Measurements from ENCODE around the gene XRCC4. TPM values are rescaled to one million over a fixed set of nuclear protein-coding genes. Genes with fewer than 3 reads are reported as not detected.

The XRCC4 gene
- total RNA-seq, 4 donors from 2014 or later = 1.8 to 3.5 (median 2.6) TPM

DNA sequence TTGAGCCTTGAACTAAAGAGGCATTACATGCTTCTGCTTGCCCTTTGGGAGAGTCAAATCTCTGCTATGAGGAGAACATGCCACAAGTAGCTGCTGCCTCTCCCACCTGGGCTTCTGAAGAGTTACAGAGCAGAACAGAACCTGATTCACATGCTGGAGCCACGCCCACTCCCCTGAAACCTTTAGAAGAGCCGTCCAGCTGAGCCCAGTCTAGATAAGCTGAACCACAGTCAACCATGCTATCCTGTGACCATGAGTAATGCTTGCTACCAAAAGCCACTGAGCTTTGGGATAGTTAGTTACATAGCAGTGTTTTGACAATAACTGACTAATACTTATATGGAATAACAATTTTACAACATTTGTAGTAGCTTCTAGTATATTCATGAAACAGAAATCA is 283.2 kb downstream of the XRCC4 start:
- Histone ChIP-seq H3K9me3 (no peaks in the 10 kb centered on the region), H3K27me3 (no peaks in the 10 kb centered on the region), H3K27ac (no peak overlapping the region), H3K4me1 (no peaks in the 10 kb centered on the region), H3K36me3 (no peaks in the 10 kb centered on the region), H3K4me3 (no peak overlapping the region)
- ATAC-seq (no peak), DNase-seq (no peak)
- intact Hi-C loops (cut with DNase I; ENCODE audit: low total_unique reads) (no loop called here), in situ Hi-C loops (cut with MboI; ENCODE audit: low sequenced_read_pairs in 4 of 4) (no loop called here)
- TF ChIP-seq POLR2A (IDR thresholded peaks at IDR 0.05) = no peak
- TF ChIP-seq, protein P1, sequence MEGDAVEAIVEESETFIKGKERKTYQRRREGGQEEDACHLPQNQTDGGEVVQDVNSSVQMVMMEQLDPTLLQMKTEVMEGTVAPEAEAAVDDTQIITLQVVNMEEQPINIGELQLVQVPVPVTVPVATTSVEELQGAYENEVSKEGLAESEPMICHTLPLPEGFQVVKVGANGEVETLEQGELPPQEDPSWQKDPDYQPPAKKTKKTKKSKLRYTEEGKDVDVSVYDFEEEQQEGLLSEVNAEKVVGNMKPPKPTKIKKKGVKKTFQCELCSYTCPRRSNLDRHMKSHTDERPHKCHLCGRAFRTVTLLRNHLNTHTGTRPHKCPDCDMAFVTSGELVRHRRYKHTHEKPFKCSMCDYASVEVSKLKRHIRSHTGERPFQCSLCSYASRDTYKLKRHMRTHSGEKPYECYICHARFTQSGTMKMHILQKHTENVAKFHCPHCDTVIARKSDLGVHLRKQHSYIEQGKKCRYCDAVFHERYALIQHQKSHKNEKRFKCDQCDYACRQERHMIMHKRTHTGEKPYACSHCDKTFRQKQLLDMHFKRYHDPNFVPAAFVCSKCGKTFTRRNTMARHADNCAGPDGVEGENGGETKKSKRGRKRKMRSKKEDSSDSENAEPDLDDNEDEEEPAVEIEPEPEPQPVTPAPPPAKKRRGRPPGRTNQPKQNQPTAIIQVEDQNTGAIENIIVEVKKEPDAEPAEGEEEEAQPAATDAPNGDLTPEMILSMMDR (IDR thresholded peaks at IDR 0.05 in 4 of 5, conservative IDR thresholded peaks at IDR 0.05 in 1 of 5) = no peak

DNA sequence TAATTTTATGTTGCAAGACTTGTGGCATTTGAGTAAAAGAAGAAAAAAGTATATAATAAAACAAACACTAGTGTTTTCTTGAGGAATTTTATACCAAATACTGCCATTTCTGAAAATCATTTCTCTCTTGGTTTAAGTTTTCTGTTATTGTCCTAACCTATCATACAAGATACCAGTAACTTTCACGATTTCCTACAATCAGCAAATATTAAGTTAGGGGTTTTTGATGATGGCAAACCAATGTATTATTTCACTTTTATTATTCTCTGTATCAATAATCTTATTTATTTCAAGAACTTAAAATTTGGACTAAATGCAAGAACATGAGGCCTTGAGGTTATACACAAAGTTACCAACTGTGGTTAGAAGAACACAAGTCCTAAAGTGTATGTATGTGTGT is 285.2 kb downstream of the XRCC4 start:
- Histone ChIP-seq H3K4me1 (no peaks in the 10 kb centered on the region), H3K27ac (no peak overlapping the region), H3K4me3 (no peak overlapping the region), H3K27me3 (no peaks in the 10 kb centered on the region), H3K9me3 (no peaks in the 10 kb centered on the region), H3K36me3 (no peaks in the 10 kb centered on the region)
- in situ Hi-C loops (cut with MboI; ENCODE audit: low sequenced_read_pairs in 4 of 4) = no loop called here
- DNase-seq (no peak), ATAC-seq (no peak)
- intact Hi-C loops (cut with DNase I; ENCODE audit: low total_unique reads) = no loop called here
- TF ChIP-seq, protein P1 (IDR thresholded peaks at IDR 0.05 in 4 of 5, conservative IDR thresholded peaks at IDR 0.05 in 1 of 5) = no peak
- TF ChIP-seq POLR2A (IDR thresholded peaks at IDR 0.05) = no peak

DNA sequence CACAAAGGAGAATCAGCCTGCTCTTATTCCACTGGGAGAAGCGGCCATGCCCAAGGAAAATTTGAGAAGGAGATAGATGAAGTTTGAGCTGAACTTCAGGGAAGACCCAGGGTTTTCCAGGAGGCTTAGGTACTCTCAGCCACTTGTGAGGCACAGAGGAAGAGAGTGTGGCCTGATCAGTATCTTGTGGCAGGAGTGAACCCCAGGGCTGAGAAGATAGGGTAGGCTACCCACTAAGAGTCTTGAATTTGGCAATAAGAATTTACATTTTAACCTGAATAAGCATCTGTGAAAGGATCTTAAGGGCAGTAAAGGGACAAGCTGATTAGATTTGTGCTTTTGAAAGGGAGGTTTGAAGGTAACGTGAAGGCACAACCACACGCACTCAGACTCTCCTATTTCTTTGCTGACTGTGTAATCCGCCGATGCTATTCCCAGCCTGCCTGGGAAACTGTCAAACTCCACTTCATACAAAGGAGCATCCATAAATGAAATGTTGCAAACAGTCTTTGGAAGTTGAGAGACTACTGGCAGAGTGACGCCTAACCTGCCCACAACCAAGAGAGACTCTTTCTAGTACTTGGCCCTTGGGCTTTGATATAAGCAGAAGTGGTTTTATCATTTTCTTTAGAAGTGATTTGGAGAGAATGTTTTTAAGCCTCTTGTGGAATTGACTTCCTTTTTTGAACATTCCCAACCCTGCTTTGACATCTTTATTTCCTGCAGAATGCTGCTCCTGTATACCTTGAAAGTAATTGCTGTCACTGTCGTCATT is 286.0 kb downstream of the XRCC4 start:
- no peaks in the 10 kb centered on the region for H3K9me3 ChIP-seq
- TF ChIP-seq, protein P1 (IDR thresholded peaks at IDR 0.05 in 4 of 5, conservative IDR thresholded peaks at IDR 0.05 in 1 of 5) = no peak
- no peak for TF ChIP-seq POLR2A (IDR thresholded peaks at IDR 0.05)
- ATAC-seq = no peak
- H3K36me3 ChIP-seq = no peaks in the 10 kb centered on the region
- no peak overlapping the region for H3K27ac ChIP-seq
- in situ Hi-C loops (cut with MboI; ENCODE audit: low sequenced_read_pairs in 4 of 4) (no loop called here), intact Hi-C loops (cut with DNase I; ENCODE audit: low total_unique reads) (no loop called here)
- H3K4me1 ChIP-seq = no peaks in the 10 kb centered on the region
- no peaks in the 10 kb centered on the region for H3K27me3 ChIP-seq
- no peak overlapping the region for H3K4me3 ChIP-seq
- no peak for DNase-seq

DNA sequence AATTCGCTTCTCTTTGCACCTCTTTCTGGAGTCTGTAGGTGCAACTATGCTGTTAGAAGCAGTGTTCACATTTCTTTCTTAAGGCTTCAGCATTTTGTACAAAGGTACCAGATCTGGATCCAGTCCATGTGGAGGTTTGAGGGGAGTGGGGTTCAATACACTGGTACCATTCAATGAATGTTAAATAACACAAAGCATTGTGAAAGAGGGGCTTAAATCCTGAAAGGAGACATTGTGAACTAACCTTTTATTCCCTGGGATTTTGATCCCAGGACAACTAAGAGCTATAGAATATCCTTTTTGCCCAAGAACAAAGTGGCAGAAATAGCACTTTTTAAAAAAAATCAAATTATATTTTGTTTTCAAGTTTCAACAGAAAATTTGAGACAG is 286.5 kb downstream of the XRCC4 start:
- H3K27me3 ChIP-seq = no peaks in the 10 kb centered on the region
- no peak overlapping the region for H3K27ac ChIP-seq
- H3K9me3 ChIP-seq = no peaks in the 10 kb centered on the region
- ATAC-seq (no peak), DNase-seq (no peak)
- in situ Hi-C loops (cut with MboI; ENCODE audit: low sequenced_read_pairs in 4 of 4) = no loop called here
- H3K36me3 ChIP-seq = no peaks in the 10 kb centered on the region
- intact Hi-C loops (cut with DNase I; ENCODE audit: low total_unique reads) = no loop called here
- no peak overlapping the region for H3K4me3 ChIP-seq
- H3K4me1 ChIP-seq = no peaks in the 10 kb centered on the region
- TF ChIP-seq, protein P1 (IDR thresholded peaks at IDR 0.05 in 4 of 5, conservative IDR thresholded peaks at IDR 0.05 in 1 of 5) = no peak
- TF ChIP-seq POLR2A (IDR thresholded peaks at IDR 0.05) = no peak

All from gastrocnemius medialis (tissue), 4 donors.